Common myeloid progenitor, CD34-positive (primary cell): ENCODE results near the gene NR2C1.

Experiments
- CTCF ChIA-PET: fragments of 350-600 bp; sonication (Branson Sonifier 250); formaldehyde crosslinking; loops from one replicate; lab custom pipeline; 2021; ENCODE audit warnings: antibody characterized with exemption; lab: Charles Lee
- POLR2A ChIA-PET: fragments of 350-600 bp; sonication (Branson Sonifier 250); formaldehyde crosslinking; loops from one replicate; lab custom pipeline; 2021; ENCODE audit warnings: antibody characterized with exemption; lab: Charles Lee
- DNase-seq, 3 donors: peaks; one replicate each; pipeline versions ENCODE4 v3.0.0 to v3.0.0-alpha.2; 2013
- H3K27ac ChIP-seq, 2 experiments: 1 replicate in 1 of 2; 2 replicates in 1 of 2; pipeline ENCODE4 v1.7.0; 2013; ENCODE audit warnings: inconsistent platforms in 2 of 2, low read length in 2 of 2, mild to moderate bottlenecking in 2 of 2, low read depth in 1 of 2, moderate library complexity in 1 of 2; ENCODE audit not compliant: severe bottlenecking in 2 of 2, insufficient read depth in 1 of 2, poor library complexity in 1 of 2
- H3K27me3 ChIP-seq, 5 experiments: replicated peaks in 2 of 5; 1 replicate in 3 of 5; 2 replicates in 2 of 5; pipeline versions ENCODE4 v1.6.1 to v1.7.0; 2013; ENCODE audit warnings: low read length in 4 of 5, mild to moderate bottlenecking in 2 of 5, moderate library complexity in 2 of 5, inconsistent platforms in 1 of 5; ENCODE audit not compliant: insufficient read depth in 5 of 5, control insufficient read depth in 4 of 5
- H3K36me3 ChIP-seq, 4 experiments: 1 replicate in 2 of 4; 2 replicates in 2 of 4; pipeline versions ENCODE4 v1.6.1 to v1.7.0; 2013; ENCODE audit warnings: low read length in 3 of 4, control low read depth in 1 of 4, mild to moderate bottlenecking in 1 of 4; ENCODE audit not compliant: control insufficient read depth in 4 of 4, insufficient read depth in 4 of 4
- H3K4me1 ChIP-seq, 4 experiments: 1 replicate in 3 of 4; 2 replicates in 1 of 4; pipeline versions ENCODE4 v1.6.1 to v1.7.1; 2013; ENCODE audit warnings: low read length in 3 of 4, mild to moderate bottlenecking in 3 of 4, control low read depth in 1 of 4, inconsistent platforms in 1 of 4, moderate library complexity in 1 of 4; ENCODE audit not compliant: control insufficient read depth in 4 of 4, insufficient read depth in 4 of 4; ENCODE audit errors: control extremely low read depth in 1 of 4
- H3K4me3 ChIP-seq, 7 experiments: 1 replicate in 4 of 7; 2 replicates in 3 of 7; pipeline versions ENCODE4 v1.5.1 to v1.7.0; 2013; ENCODE audit warnings: mild to moderate bottlenecking in 7 of 7, low read length in 6 of 7, moderate library complexity in 6 of 7, inconsistent platforms in 2 of 7, low read depth in 2 of 7, control low read depth in 1 of 7; ENCODE audit not compliant: insufficient read depth in 4 of 7, control insufficient read depth in 1 of 7; ENCODE audit errors: extremely low read depth in 1 of 7
- H3K9me3 ChIP-seq, 5 experiments: 1 replicate in 4 of 5; 2 replicates in 1 of 5; pipeline versions ENCODE4 v1.6.1 to v1.7.1; 2013; ENCODE audit warnings: low read length in 4 of 5, mild to moderate bottlenecking in 2 of 5, inconsistent platforms in 1 of 5, low read depth in 1 of 5, moderate library complexity in 1 of 5; ENCODE audit not compliant: control insufficient read depth in 4 of 5, insufficient read depth in 2 of 5; ENCODE audit errors: control extremely low read depth in 1 of 5
- WGBS: methylation state at CpG from one replicate; pipeline ENCODE4 v1.1.5; 2013; ENCODE audit not compliant: insufficient coverage; 5-methylcytosine and 5-hydroxymethylcytosine counted together

Gene NR2C1

GRCh38 chr12:95115641-95116040 lies 42.2 kb upstream of the NR2C1 start:
- no peak overlapping the region for H3K27ac ChIP-seq
- DNase-seq = no peak
- no peaks in the 10 kb centered on the region for H3K9me3 ChIP-seq
- ChIA-PET CTCF (interaction anchor here (1.0 to 4.1 kb wide), 3 partner anchors 102 to 420 kb away, joined by 3 to 38 read pairs (median 15); partner anchors contain the start of genes FGD6 and VEZT), POLR2A (interaction anchor here (0.6 kb wide), 1 partner anchor 145 kb away, joined by 3 read pairs; no protein-coding TSS in a partner anchor)
- H3K4me1 ChIP-seq = peaks cover 0 to 2% (median 0%) of the 10 kb centered on the region in 4 experiments
- no peaks in the 10 kb centered on the region for H3K27me3 ChIP-seq
- peaks cover 0 to 5% (median 0%) of the 10 kb centered on the region in 4 experiments for H3K36me3 ChIP-seq
- no CpG with 5 or more reads among the region's 7 CpGs for WGBS
- H3K4me3 ChIP-seq = no peak overlapping the region

GRCh38 chr12:95114766-95115405 lies 41.5 kb upstream of the NR2C1 start:
- Histone ChIP-seq H3K36me3 (peaks cover 0 to 5% (median 0%) of the 10 kb centered on the region in 4 experiments), H3K27ac (no peak overlapping the region), H3K9me3 (no peaks in the 10 kb centered on the region), H3K4me1 (peaks cover 0 to 2% (median 0%) of the 10 kb centered on the region in 4 experiments), H3K27me3 (no peaks in the 10 kb centered on the region), H3K4me3 (no peak overlapping the region)
- WGBS = 85% methylated on average over 3 of the region's 3 CpGs
- no peak for DNase-seq
- CTCF ChIA-PET = interaction anchor here (4.1 kb wide), 1 partner anchor 421 kb away, joined by 38 read pairs; no protein-coding TSS in a partner anchor
- POLR2A ChIA-PET = no interaction called here

- Histone ChIP-seq H3K27ac (no peak overlapping the region), H3K36me3 (peaks cover 0 to 6% (median 0%) of the 10 kb centered on the region in 4 experiments), H3K4me3 (no peak overlapping the region), H3K27me3 (no peaks in the 10 kb centered on the region), H3K4me1 (peaks cover 0 to 2% (median 0%) of the 10 kb centered on the region in 4 experiments), H3K9me3 (no peaks in the 10 kb centered on the region)
- WGBS = 100% methylated on average over 4 of the region's 7 CpGs
- no peak for DNase-seq
- POLR2A ChIA-PET = no interaction called here
- CTCF ChIA-PET = interaction anchor here (3.2 kb wide), 1 partner anchor 10 kb away, joined by 13 read pairs; no protein-coding TSS in a partner anchor
Observed at GRCh38 chr12:95107362-95107761, 33.9 kb upstream of the NR2C1 start.

- ChIA-PET POLR2A (no interaction called here), CTCF (interaction anchor here (3.2 kb wide), 1 partner anchor 12 kb away, joined by 13 read pairs; no protein-coding TSS in a partner anchor)
- 99% methylated on average over 6 of the region's 8 CpGs for WGBS
- no peak overlapping the region for H3K4me3 ChIP-seq
- H3K27ac ChIP-seq = no peak overlapping the region
- no peaks in the 10 kb centered on the region for H3K4me1 ChIP-seq
- peaks cover 0 to 6% (median 0%) of the 10 kb centered on the region in 4 experiments for H3K36me3 ChIP-seq
- H3K27me3 ChIP-seq = no peaks in the 10 kb centered on the region
- DNase-seq = no peak
- no peaks in the 10 kb centered on the region for H3K9me3 ChIP-seq
Observed at GRCh38 chr12:95105540-95105939, 32.1 kb upstream of the NR2C1 start.

- 88% methylated on average over 1 of the region's 2 CpGs for WGBS
- Histone ChIP-seq H3K27ac (no peak overlapping the region), H3K4me1 (no peaks in the 10 kb centered on the region), H3K27me3 (no peaks in the 10 kb centered on the region), H3K4me3 (no peak overlapping the region), H3K36me3 (peaks cover 0 to 6% (median 0%) of the 10 kb centered on the region in 4 experiments), H3K9me3 (no peaks in the 10 kb centered on the region)
- CTCF ChIA-PET = interaction anchor here (3.2 kb wide), 1 partner anchor 12 kb away, joined by 13 read pairs; no protein-coding TSS in a partner anchor
- POLR2A ChIA-PET = no interaction called here
- no peak for DNase-seq
Observed at GRCh38 chr12:95104919-95105452, 31.6 kb upstream of the NR2C1 start.

- ChIA-PET CTCF (interaction anchor here (0.9 to 2.1 kb wide), 2 partner anchors 12 to 17 kb away, joined by 3 to 7 read pairs; no protein-coding TSS in a partner anchor), POLR2A (no interaction called here)
- Histone ChIP-seq H3K4me1 (no peaks in the 10 kb centered on the region), H3K27me3 (no peaks in the 10 kb centered on the region), H3K36me3 (peaks cover 0 to 8% (median 0%) of the 10 kb centered on the region in 4 experiments), H3K4me3 (no peak overlapping the region), H3K27ac (no peak overlapping the region), H3K9me3 (no peaks in the 10 kb centered on the region)
- 100% methylated on average over 2 of the region's 8 CpGs for WGBS
- no peak for DNase-seq
Observed at GRCh38 chr12:95102916-95103671, 29.7 kb upstream of the NR2C1 start.
